Body of pancreas (tissue), 4 donors: ENCODE data around the gene ACCS. TPM values are rescaled to one million over a fixed set of nuclear protein-coding genes. Genes with fewer than 3 reads are reported as not detected.

Experiments
- ATAC-seq: fragments of 150-250 bp; one replicate; pipeline ENCODE4 v1.9.1; 2016
- DNase-seq, 4 donors: peaks; one replicate each; pipeline ENCODE4 v3.0.0-alpha.2; 2019
- H3K27ac ChIP-seq, 4 donors: fragments of 200-600 bp; sonication (generic); 1 replicate in 3 of 4; 2 replicates in 1 of 4; pipeline versions ENCODE4 v1.5.1 to v1.6.1; 2016 to 2019; ENCODE audit warnings: mild to moderate bottlenecking in 1 of 4, mixed read lengths in 1 of 4, moderate library complexity in 1 of 4
- H3K27me3 ChIP-seq, 2 donors: fragments of 200-600 bp; sonication (generic); one replicate each; pipeline ENCODE4 v1.6.0; 2016; ENCODE audit warnings: mild to moderate bottlenecking in 1 of 2
- H3K36me3 ChIP-seq, 2 donors: fragments of 200-600 bp; sonication (generic); replicated peaks in 1 of 2; 2 replicates each; pipeline ENCODE4 v1.5.1; 2016; ENCODE audit warnings: low read depth in 2 of 2; ENCODE audit not compliant: insufficient read depth in 1 of 2
- H3K4me1 ChIP-seq: fragments of 200-600 bp; sonication (generic); one replicate; pipeline ENCODE4 v1.6.0; 2016
- H3K4me3 ChIP-seq, 2 donors: fragments of 200-600 bp; sonication (generic); 1 replicate in 1 of 2; 2 replicates in 1 of 2; pipeline ENCODE4 v1.5.1; 2016 to 2019
- H3K9me3 ChIP-seq, 3 donors: fragments of 200-600 bp; sonication (generic); 1 replicate in 2 of 3; 2 replicates in 1 of 3; pipeline ENCODE4 v1.5.1; 2016
- POLR2A ChIP-seq, 3 donors: fragments of 450-650 bp; IDR thresholded peaks; one replicate each; pipeline ENCODE4 v1.6.1; 2016; ENCODE audit warnings: antibody characterized with exemption in 3 of 3, mild to moderate bottlenecking in 2 of 3
- WGBS, 2 donors: methylation state at CpG; one replicate each; pipeline ENCODE4 v1.1.5; 2017; 5-methylcytosine and 5-hydroxymethylcytosine counted together
- intact Hi-C: fragments of 100-400 bp; cut with DNase I; formaldehyde crosslinking; loops from one replicate; pipeline ENCODE4 v1.15.1; 2023
- total RNA-seq, 2 donors: library from RNA; depleted of rRNA; stranded (reverse); fragments of >200 nt; gene quantifications; one replicate each; pipeline ENCODE4 v1.1.0, GENCODE V29; 2016
- TF ChIP-seq, protein P1 (sequence below), 7 experiments: fragments of 450-650 bp in 4 of 7; fragments of 200-600 bp in 3 of 7; sonication (generic) in 3 of 7; IDR thresholded peaks; one replicate each; pipeline ENCODE4 v1.5.1; 2016 to 2019; ENCODE audit warnings: antibody characterized with exemption in 7 of 7

The ACCS gene
- total RNA-seq, 2 donors from 2014 or later, result 14.3 to 64.9 TPM

DNA sequence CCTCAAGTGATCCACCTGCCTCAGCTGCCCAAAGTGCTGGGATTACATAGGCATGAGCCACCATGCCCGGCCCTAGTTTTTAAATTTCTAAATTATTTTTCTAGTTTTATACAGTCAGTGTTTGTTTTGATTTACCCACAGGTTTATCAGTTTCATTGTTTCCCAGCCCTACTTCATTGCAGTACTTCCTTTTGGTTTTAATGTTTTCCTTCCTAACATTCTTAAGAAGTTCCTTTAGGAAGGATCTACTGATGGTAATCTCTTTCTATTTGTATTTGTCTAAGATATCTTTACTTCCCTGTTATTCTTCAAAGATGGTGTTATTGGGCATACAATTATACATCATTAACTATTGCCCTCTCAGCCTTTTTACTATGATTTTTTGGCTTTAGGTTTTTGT, 24.5 kb downstream of the ACCS start:
- no peaks in the 10 kb centered on the region for H3K36me3 ChIP-seq
- 91 to 93% methylated on average over 1 of the region's 1 CpG for WGBS, 2 donors
- intact Hi-C loops, result no loop called here
- no peak for TF ChIP-seq POLR2A (IDR thresholded peaks at IDR 0.05)
- TF ChIP-seq, protein P1, sequence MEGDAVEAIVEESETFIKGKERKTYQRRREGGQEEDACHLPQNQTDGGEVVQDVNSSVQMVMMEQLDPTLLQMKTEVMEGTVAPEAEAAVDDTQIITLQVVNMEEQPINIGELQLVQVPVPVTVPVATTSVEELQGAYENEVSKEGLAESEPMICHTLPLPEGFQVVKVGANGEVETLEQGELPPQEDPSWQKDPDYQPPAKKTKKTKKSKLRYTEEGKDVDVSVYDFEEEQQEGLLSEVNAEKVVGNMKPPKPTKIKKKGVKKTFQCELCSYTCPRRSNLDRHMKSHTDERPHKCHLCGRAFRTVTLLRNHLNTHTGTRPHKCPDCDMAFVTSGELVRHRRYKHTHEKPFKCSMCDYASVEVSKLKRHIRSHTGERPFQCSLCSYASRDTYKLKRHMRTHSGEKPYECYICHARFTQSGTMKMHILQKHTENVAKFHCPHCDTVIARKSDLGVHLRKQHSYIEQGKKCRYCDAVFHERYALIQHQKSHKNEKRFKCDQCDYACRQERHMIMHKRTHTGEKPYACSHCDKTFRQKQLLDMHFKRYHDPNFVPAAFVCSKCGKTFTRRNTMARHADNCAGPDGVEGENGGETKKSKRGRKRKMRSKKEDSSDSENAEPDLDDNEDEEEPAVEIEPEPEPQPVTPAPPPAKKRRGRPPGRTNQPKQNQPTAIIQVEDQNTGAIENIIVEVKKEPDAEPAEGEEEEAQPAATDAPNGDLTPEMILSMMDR (IDR thresholded peaks at IDR 0.05), result no peak
- ATAC-seq (no peak), DNase-seq (no peak)
- H3K9me3 ChIP-seq, result no peaks in the 10 kb centered on the region
- no peaks in the 10 kb centered on the region for H3K27me3 ChIP-seq
- H3K27ac ChIP-seq, result no peak overlapping the region
- H3K4me3 ChIP-seq, result no peak overlapping the region
- H3K4me1 ChIP-seq, result peaks cover 4% of the 10 kb centered on the region

DNA sequence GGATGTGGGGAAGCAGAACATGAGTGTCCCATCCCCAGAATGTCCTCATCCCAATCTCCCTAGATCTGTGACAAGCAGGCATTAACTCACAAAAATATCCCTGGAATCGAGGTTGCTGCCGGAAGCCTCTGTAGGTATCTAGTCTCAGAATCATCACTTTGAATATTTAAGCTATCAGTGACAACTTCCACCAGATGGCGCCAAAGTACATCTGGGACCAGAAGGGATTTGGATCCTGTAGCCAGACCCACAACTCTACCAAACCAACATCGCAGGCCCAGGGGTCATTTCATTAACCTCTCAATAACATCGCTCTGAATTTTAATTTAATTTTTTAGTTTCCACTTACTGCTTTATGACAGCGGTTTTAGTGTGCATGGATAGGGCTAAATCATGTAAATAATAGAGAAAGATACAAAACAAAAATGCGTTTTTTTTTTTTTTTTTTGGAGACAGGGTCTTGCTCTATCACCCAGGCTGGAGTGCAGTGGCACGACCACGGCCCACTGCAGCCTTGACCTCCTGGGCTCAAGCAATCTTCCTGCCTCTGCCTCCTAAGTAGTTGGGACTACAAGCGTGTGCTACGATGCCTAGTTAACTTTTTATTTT, 28.3 kb downstream of the ACCS start:
- intact Hi-C loops, result no loop called here
- TF ChIP-seq, protein P1 (IDR thresholded peaks at IDR 0.05), result peak; percentile 56 to 72 (median 66)
- no peak for TF ChIP-seq POLR2A (IDR thresholded peaks at IDR 0.05)

DNA sequence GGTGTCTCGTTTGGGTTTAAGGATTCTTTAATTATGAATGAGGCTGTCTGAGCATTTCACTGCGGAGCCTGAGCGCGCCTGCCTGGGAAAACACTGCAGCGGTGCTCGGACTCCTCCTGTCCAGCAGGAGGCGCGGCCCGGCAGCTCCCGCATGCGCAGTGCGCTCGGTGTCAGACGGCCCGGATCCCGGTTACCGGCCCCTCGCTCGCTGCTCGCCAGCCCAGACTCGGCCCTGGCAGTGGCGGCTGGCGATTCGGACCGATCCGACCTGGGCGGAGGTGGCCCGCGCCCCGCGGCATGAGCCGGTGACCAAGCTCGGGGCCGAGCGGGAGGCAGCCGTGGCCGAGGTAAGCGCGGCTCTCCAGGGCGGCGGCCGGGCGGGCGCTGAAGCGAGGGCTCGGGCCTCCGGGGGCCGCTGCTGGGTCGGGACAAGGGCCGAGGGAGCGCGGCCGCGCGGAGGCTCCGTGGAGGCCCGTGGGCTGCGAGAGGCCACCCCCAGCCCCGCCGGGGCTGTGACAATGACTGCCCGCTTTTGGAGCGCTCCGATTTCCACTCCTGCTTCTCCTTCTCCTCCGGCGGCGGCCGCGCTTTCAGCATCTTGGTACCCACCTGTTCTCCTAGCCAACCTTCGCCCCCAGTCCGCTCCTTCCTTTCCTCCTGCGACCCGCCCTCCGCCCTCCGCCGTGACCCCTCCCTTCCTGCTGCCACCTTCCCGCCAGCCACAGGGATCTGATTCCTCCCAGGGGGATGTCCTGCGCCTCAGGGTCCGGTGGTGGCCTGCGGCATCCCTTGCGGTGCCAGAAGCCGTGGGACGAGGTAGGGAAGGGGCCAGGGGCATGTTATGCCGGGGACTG, 29.7 kb downstream of the ACCS start, which contains the start of gene EXT2:
TSS of gene EXT2 (plus strand) at position 173 of the 854 bp plus-strand sequence. CDS start 12,035 bp downstream, outside the sequence.
- peak within 1 kb of the TSS; percentile 71 to 88 (median 78) for H3K27ac ChIP-seq

More for the DNA sequence above, 28.3 kb downstream of the ACCS start:
- ATAC-seq (no peak), DNase-seq (peak; percentile 79 to 83 (median 80))
- Histone ChIP-seq H3K36me3 (no peaks in the 10 kb centered on the region), H3K4me3 (no peak overlapping the region), H3K4me1 (peaks cover 16% of the 10 kb centered on the region), H3K27ac (no peak overlapping the region), H3K9me3 (no peaks in the 10 kb centered on the region), H3K27me3 (no peaks in the 10 kb centered on the region)
- WGBS, 2 donors, result 21 to 23% methylated on average over 11 of the region's 11 CpGs

DNA sequence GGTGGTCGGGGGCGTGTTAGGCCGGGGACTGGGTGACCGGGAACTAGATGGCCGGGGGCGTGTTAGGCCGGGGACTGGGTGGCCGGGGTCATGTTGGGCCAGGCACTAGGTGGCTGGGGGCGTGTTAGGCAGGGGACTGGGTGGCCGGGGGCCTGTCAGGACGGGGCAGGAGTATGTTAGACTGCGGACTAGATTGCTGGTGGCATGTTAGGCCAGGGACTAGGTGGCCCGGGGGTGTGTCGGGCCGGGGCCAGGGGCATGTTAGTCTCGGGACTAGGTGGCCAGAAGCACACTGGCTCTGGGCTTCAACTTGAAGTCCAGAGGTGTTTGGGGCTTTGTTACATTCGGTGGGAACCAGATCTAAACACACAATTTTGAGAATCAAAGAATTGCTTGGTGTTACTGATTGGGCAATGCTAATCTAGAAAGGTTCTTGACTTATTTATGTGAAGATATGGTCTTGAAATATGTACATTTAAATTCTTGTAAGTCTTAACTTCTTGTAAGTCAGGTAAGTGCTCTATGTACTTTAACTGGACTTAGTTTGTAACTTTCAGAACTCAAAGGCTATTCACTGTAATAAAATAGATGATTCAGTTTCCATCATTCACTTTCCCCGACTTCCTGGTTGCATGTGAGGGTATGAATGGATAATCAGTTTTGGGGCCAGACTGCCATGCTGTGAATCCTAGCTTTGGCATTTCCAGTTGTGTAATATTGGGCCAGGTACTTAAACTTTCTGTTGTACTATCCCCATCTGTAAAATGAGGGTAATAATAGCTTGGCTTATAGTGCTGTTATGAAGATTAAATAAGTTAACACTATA, 30.5 kb downstream of the ACCS start:
- peak; percentile 7 for ATAC-seq
- H3K36me3 ChIP-seq, result no peaks in the 10 kb centered on the region
- H3K4me3 ChIP-seq, result peak overlapping the region; percentile 49 to 96
- H3K4me1 ChIP-seq, result peaks cover 16% of the 10 kb centered on the region
- TF ChIP-seq POLR2A (IDR thresholded peaks at IDR 0.05), result no peak
- TF ChIP-seq, protein P1 (IDR thresholded peaks at IDR 0.05), result no peak
- peak overlapping the region in 3 of 4 donors; percentile 77 to 88 (median 79) for H3K27ac ChIP-seq
- 9 to 14% methylated on average over 6 to 18 of the region's 18 CpGs for WGBS, 2 donors
- intact Hi-C loops, result no loop called here
- H3K27me3 ChIP-seq, result no peaks in the 10 kb centered on the region
- DNase-seq, result peak in 1 of 4 donors; percentile 7
- H3K9me3 ChIP-seq, result no peaks in the 10 kb centered on the region

More for the DNA sequence above, 29.7 kb downstream of the ACCS start, which contains the start of gene EXT2:
- intact Hi-C loops, result no loop called here
- H3K27me3 ChIP-seq, result no peaks in the 10 kb centered on the region
- H3K4me3 ChIP-seq, result peak within 1 kb of the TSS; percentile 49 to 96
- no peaks in the 10 kb centered on the region for H3K36me3 ChIP-seq
- peak; percentile 90 to 92 (median 91) for DNase-seq
- WGBS, 2 donors, result 0 to 1% methylated on average over 24 to 83 of the region's 83 CpGs
- TF ChIP-seq POLR2A (IDR thresholded peaks at IDR 0.05), result peak; percentile 53 to 72 (median 67)
- TF ChIP-seq, protein P1 (IDR thresholded peaks at IDR 0.05), result peak; percentile 85 to 95 (median 86)
- no peaks in the 10 kb centered on the region for H3K9me3 ChIP-seq
- peaks cover 16% of the 10 kb centered on the region for H3K4me1 ChIP-seq
- ATAC-seq, result peak; percentile 96
